HG03039 (cell line): Measurements from ENCODE around the gene MAD2L1BP.

Source experiments
- ATAC-seq: cut with Tn5 transposase; IDR thresholded peaks from one replicate; pipeline ENCODE4 v1.9.1; 2021; ENCODE audit warnings: mild to moderate bottlenecking, moderate library complexity; ENCODE audit not compliant: unreplicated experiment

The MAD2L1BP gene

GRCh38 chr6:43680308-43681200 is 44.9 kb downstream of the MAD2L1BP start:
- ATAC-seq: no peak

- ATAC-seq: no peak
Observed at GRCh38 chr6:43681303-43681702, 45.7 kb downstream of the MAD2L1BP start.

- ATAC-seq: no peak
Observed at GRCh38 chr6:43682724-43683429, 47.2 kb downstream of the MAD2L1BP start.

GRCh38 chr6:43683708-43684455 is 48.2 kb downstream of the MAD2L1BP start:
- no peak for ATAC-seq

- no peak for ATAC-seq
Observed at GRCh38 chr6:43687079-43687436, 51.4 kb downstream of the MAD2L1BP start.

GRCh38 chr6:43687437-43688347 is 52.1 kb downstream of the MAD2L1BP start, which contains the start of gene MRPS18A:
TSS of gene MRPS18A (minus strand) at chr6:43687791. CDS start at chr6:43687779, 12 bp downstream.
- peak; percentile 86 for ATAC-seq

GRCh38 chr6:43689421-43689820 is 53.8 kb downstream of the MAD2L1BP start:
- ATAC-seq: no peak
